ENCODE results near the gene OR2Z1. TPM values are rescaled to one million over a fixed set of nuclear protein-coding genes. Genes with fewer than 3 reads are reported as not detected.

The OR2Z1 gene
- total RNA-seq, 1 donor from 2014 or later = not detected

GRCh38 chr19:8695501-8695900 lies 25.9 kb upstream of the OR2Z1 start:
- Mint-ChIP-seq H3K4me3 (no peak overlapping the region), H3K4me1 (no peaks in the 10 kb centered on the region), H3K27ac (no peak overlapping the region), H3K36me3 (no peaks in the 10 kb centered on the region), H3K27me3 (ENCODE audit: insufficient read depth, low read depth) (peaks cover 9% of the 10 kb centered on the region), H3K9me3 (peaks cover 2% of the 10 kb centered on the region)
- Histone ChIP-seq H3K27me3 (peaks cover 31% of the 10 kb centered on the region), H3K36me3 (no peaks in the 10 kb centered on the region), H3F3A (ENCODE audit: low read depth) (no peaks in the 10 kb centered on the region), H3K79me2 (ENCODE audit: low read depth) (no peaks in the 10 kb centered on the region), H4K20me1 (ENCODE audit: low read depth) (no peaks in the 10 kb centered on the region), H3K4me2 (no peak overlapping the region), H3K4me1 (no peaks in the 10 kb centered on the region), H3K4me3 (no peak overlapping the region), H2AFZ (replicated peaks) (no peak overlapping the region), H3K9ac (no peak overlapping the region), H3K27ac (no peak overlapping the region), H3K9me3 (ENCODE audit: low read depth) (no peaks in the 10 kb centered on the region)
- TF ChIP-seq, protein P1, sequence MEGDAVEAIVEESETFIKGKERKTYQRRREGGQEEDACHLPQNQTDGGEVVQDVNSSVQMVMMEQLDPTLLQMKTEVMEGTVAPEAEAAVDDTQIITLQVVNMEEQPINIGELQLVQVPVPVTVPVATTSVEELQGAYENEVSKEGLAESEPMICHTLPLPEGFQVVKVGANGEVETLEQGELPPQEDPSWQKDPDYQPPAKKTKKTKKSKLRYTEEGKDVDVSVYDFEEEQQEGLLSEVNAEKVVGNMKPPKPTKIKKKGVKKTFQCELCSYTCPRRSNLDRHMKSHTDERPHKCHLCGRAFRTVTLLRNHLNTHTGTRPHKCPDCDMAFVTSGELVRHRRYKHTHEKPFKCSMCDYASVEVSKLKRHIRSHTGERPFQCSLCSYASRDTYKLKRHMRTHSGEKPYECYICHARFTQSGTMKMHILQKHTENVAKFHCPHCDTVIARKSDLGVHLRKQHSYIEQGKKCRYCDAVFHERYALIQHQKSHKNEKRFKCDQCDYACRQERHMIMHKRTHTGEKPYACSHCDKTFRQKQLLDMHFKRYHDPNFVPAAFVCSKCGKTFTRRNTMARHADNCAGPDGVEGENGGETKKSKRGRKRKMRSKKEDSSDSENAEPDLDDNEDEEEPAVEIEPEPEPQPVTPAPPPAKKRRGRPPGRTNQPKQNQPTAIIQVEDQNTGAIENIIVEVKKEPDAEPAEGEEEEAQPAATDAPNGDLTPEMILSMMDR (IDR thresholded peaks at IDR 0.05) = no peak
- TF ChIP-seq EZH2 (IDR thresholded peaks at IDR 0.05) = no peak
- no peak for TF ChIP-seq EZH2phosphoT487 (IDR thresholded peaks at IDR 0.05)
- DNase-seq (ENCODE audit: low spot score) = no peak

- H3K36me3 ChIP-seq = no peaks in the 10 kb centered on the region
- no peaks in the 10 kb centered on the region for H3K4me1 ChIP-seq
- H3K4me2 ChIP-seq = no peak overlapping the region
- H3F3A ChIP-seq (ENCODE audit: low read depth) = no peaks in the 10 kb centered on the region
- Mint-ChIP-seq H3K36me3 (no peaks in the 10 kb centered on the region), H3K4me3 (no peak overlapping the region), H3K27me3 (ENCODE audit: insufficient read depth, low read depth) (peaks cover 9% of the 10 kb centered on the region), H3K9me3 (peaks cover 2% of the 10 kb centered on the region), H3K4me1 (no peaks in the 10 kb centered on the region), H3K27ac (no peak overlapping the region)
- TF ChIP-seq, protein P1 (IDR thresholded peaks at IDR 0.05) = no peak
- TF ChIP-seq EZH2phosphoT487 (IDR thresholded peaks at IDR 0.05) (no peak), EZH2 (IDR thresholded peaks at IDR 0.05) (no peak)
- no peak overlapping the region for H2AFZ ChIP-seq (replicated peaks)
- H3K27ac ChIP-seq = no peak overlapping the region
- no peaks in the 10 kb centered on the region for H3K9me3 ChIP-seq (ENCODE audit: low read depth)
- H4K20me1 ChIP-seq (ENCODE audit: low read depth) = no peaks in the 10 kb centered on the region
- DNase-seq (ENCODE audit: low spot score) = no peak
- H3K27me3 ChIP-seq = peaks cover 32% of the 10 kb centered on the region
- no peaks in the 10 kb centered on the region for H3K79me2 ChIP-seq (ENCODE audit: low read depth)
- H3K4me3 ChIP-seq = no peak overlapping the region
- no peak overlapping the region for H3K9ac ChIP-seq
Measured at GRCh38 chr19:8695911-8696310, 25.5 kb upstream of the OR2Z1 start.

GRCh38 chr19:8696993-8697392 lies 24.4 kb upstream of the OR2Z1 start:
- H3K9me3 Mint-ChIP-seq = peaks cover 2% of the 10 kb centered on the region
- H4K20me1 ChIP-seq (ENCODE audit: low read depth) = no peaks in the 10 kb centered on the region
- no peak overlapping the region for H3K4me3 ChIP-seq
- no peak overlapping the region for H3K4me3 Mint-ChIP-seq
- no peak overlapping the region for H3K4me2 ChIP-seq
- H3K27ac ChIP-seq = no peak overlapping the region
- no peaks in the 10 kb centered on the region for H3K36me3 Mint-ChIP-seq
- H3K4me1 ChIP-seq = no peaks in the 10 kb centered on the region
- no peak overlapping the region for H2AFZ ChIP-seq (replicated peaks)
- H3K9ac ChIP-seq = no peak overlapping the region
- H3K36me3 ChIP-seq = no peaks in the 10 kb centered on the region
- H3K27ac Mint-ChIP-seq = no peak overlapping the region
- H3K4me1 Mint-ChIP-seq = no peaks in the 10 kb centered on the region
- TF ChIP-seq, protein P1 (IDR thresholded peaks at IDR 0.05) = no peak
- no peak for TF ChIP-seq EZH2phosphoT487 (IDR thresholded peaks at IDR 0.05)
- TF ChIP-seq EZH2 (IDR thresholded peaks at IDR 0.05) = no peak
- peaks cover 29% of the 10 kb centered on the region for H3K27me3 ChIP-seq
- H3K79me2 ChIP-seq (ENCODE audit: low read depth) = no peaks in the 10 kb centered on the region
- H3F3A ChIP-seq (ENCODE audit: low read depth) = no peaks in the 10 kb centered on the region
- DNase-seq (ENCODE audit: low spot score) = no peak
- H3K27me3 Mint-ChIP-seq (ENCODE audit: insufficient read depth, low read depth) = peaks cover 5% of the 10 kb centered on the region
- no peaks in the 10 kb centered on the region for H3K9me3 ChIP-seq (ENCODE audit: low read depth)

Measured in neural progenitor cell (in vitro differentiated cells).